Mucosa of stomach (tissue), 1 donor: ENCODE measurements around the gene PRPF40A.

Experiments
- H3K27me3 ChIP-seq: one replicate; pipeline ENCODE4 v1.7.0; 2013; ENCODE audit warnings: mild to moderate bottlenecking, low read length; ENCODE audit not compliant: control insufficient read depth, insufficient read depth
- H3K36me3 ChIP-seq: one replicate; pipeline ENCODE4 v1.7.0; 2013; ENCODE audit warnings: low read length; ENCODE audit not compliant: control insufficient read depth, insufficient read depth
- H3K4me1 ChIP-seq: one replicate; pipeline ENCODE4 v1.7.0; 2013; ENCODE audit warnings: mild to moderate bottlenecking, low read length; ENCODE audit not compliant: control insufficient read depth, insufficient read depth
- H3K4me3 ChIP-seq: one replicate; pipeline ENCODE4 v1.7.0; 2013; ENCODE audit warnings: low read length
- H3K9ac ChIP-seq: one replicate; pipeline ENCODE4 v1.7.0; 2013; ENCODE audit warnings: mild to moderate bottlenecking, low read length, moderate library complexity
- H3K9me3 ChIP-seq: one replicate; pipeline ENCODE4 v1.7.0; 2013; ENCODE audit warnings: mild to moderate bottlenecking, low read length, moderate library complexity; ENCODE audit not compliant: control insufficient read depth
- donor health status: Pancreatic carcinoma.

Gene PRPF40A

GRCh38 chr2:152676461-152676860, 40.8 kb downstream of the PRPF40A start:
- Histone ChIP-seq H3K36me3 (no peaks in the 10 kb centered on the region), H3K4me3 (no peak overlapping the region), H3K27me3 (no peaks in the 10 kb centered on the region), H3K9ac (no peak overlapping the region), H3K9me3 (no peaks in the 10 kb centered on the region), H3K4me1 (no peaks in the 10 kb centered on the region)

- H3K36me3 ChIP-seq = peaks cover 6% of the 10 kb centered on the region
- no peak overlapping the region for H3K9ac ChIP-seq
- no peak overlapping the region for H3K4me3 ChIP-seq
- H3K27me3 ChIP-seq = no peaks in the 10 kb centered on the region
- no peaks in the 10 kb centered on the region for H3K9me3 ChIP-seq
- H3K4me1 ChIP-seq = no peaks in the 10 kb centered on the region
Measured at GRCh38 chr2:152674334-152674733, 42.9 kb downstream of the PRPF40A start.

GRCh38 chr2:152664725-152665124, 52.5 kb downstream of the PRPF40A start:
- Histone ChIP-seq H3K36me3 (no peaks in the 10 kb centered on the region), H3K4me1 (no peaks in the 10 kb centered on the region)

GRCh38 chr2:152661076-152661475, 56.2 kb downstream of the PRPF40A start:
- H3K4me3 ChIP-seq = no peak overlapping the region
- H3K9me3 ChIP-seq = no peaks in the 10 kb centered on the region
- H3K36me3 ChIP-seq = no peaks in the 10 kb centered on the region
- H3K9ac ChIP-seq = no peak overlapping the region
- H3K4me1 ChIP-seq = no peaks in the 10 kb centered on the region
- no peaks in the 10 kb centered on the region for H3K27me3 ChIP-seq

More at GRCh38 chr2:152664725-152665124, 52.5 kb downstream of the PRPF40A start:
- Histone ChIP-seq H3K9ac (no peak overlapping the region), H3K4me3 (no peak overlapping the region), H3K9me3 (no peaks in the 10 kb centered on the region), H3K27me3 (no peaks in the 10 kb centered on the region)

GRCh38 chr2:152658221-152658620, 59.0 kb downstream of the PRPF40A start:
- no peaks in the 10 kb centered on the region for H3K36me3 ChIP-seq
- H3K4me1 ChIP-seq = no peaks in the 10 kb centered on the region
- no peak overlapping the region for H3K9ac ChIP-seq
- H3K4me3 ChIP-seq = no peak overlapping the region
- H3K9me3 ChIP-seq = no peaks in the 10 kb centered on the region
- no peaks in the 10 kb centered on the region for H3K27me3 ChIP-seq

- no peaks in the 10 kb centered on the region for H3K27me3 ChIP-seq
- no peak overlapping the region for H3K9ac ChIP-seq
- no peaks in the 10 kb centered on the region for H3K36me3 ChIP-seq
- no peaks in the 10 kb centered on the region for H3K9me3 ChIP-seq
- H3K4me3 ChIP-seq = no peak overlapping the region
- H3K4me1 ChIP-seq = no peaks in the 10 kb centered on the region
Measured at GRCh38 chr2:152657043-152657442, 60.2 kb downstream of the PRPF40A start.

- Histone ChIP-seq H3K9ac (no peak overlapping the region), H3K4me3 (no peak overlapping the region), H3K4me1 (no peaks in the 10 kb centered on the region), H3K36me3 (no peaks in the 10 kb centered on the region), H3K27me3 (no peaks in the 10 kb centered on the region), H3K9me3 (no peaks in the 10 kb centered on the region)
Measured at GRCh38 chr2:152655880-152656279, 61.4 kb downstream of the PRPF40A start.

- Histone ChIP-seq H3K9me3 (no peaks in the 10 kb centered on the region), H3K4me1 (peaks cover 11% of the 10 kb centered on the region), H3K36me3 (no peaks in the 10 kb centered on the region), H3K4me3 (no peak overlapping the region), H3K9ac (no peak overlapping the region), H3K27me3 (no peaks in the 10 kb centered on the region)
Measured at GRCh38 chr2:152651834-152652233, 65.4 kb downstream of the PRPF40A start.

- peaks cover 15% of the 10 kb centered on the region for H3K4me1 ChIP-seq
- no peak overlapping the region for H3K9ac ChIP-seq
- no peaks in the 10 kb centered on the region for H3K27me3 ChIP-seq
- H3K9me3 ChIP-seq = no peaks in the 10 kb centered on the region
- no peak overlapping the region for H3K4me3 ChIP-seq
- no peaks in the 10 kb centered on the region for H3K36me3 ChIP-seq
Measured at GRCh38 chr2:152650768-152651371, 66.4 kb downstream of the PRPF40A start.

GRCh38 chr2:152649997-152650396, 67.3 kb downstream of the PRPF40A start:
- no peak overlapping the region for H3K9ac ChIP-seq

GRCh38 chr2:152648336-152648735, 68.9 kb downstream of the PRPF40A start:
- Histone ChIP-seq H3K4me1 (peaks cover 15% of the 10 kb centered on the region), H3K27me3 (no peaks in the 10 kb centered on the region), H3K4me3 (no peak overlapping the region), H3K9ac (no peak overlapping the region), H3K36me3 (no peaks in the 10 kb centered on the region), H3K9me3 (no peaks in the 10 kb centered on the region)

More at GRCh38 chr2:152649997-152650396, 67.3 kb downstream of the PRPF40A start:
- no peaks in the 10 kb centered on the region for H3K9me3 ChIP-seq
- no peaks in the 10 kb centered on the region for H3K36me3 ChIP-seq
- H3K4me3 ChIP-seq = no peak overlapping the region
- peaks cover 15% of the 10 kb centered on the region for H3K4me1 ChIP-seq
- H3K27me3 ChIP-seq = no peaks in the 10 kb centered on the region

- Histone ChIP-seq H3K4me1 (peaks cover 15% of the 10 kb centered on the region), H3K9ac (no peak overlapping the region), H3K4me3 (no peak overlapping the region), H3K27me3 (no peaks in the 10 kb centered on the region), H3K36me3 (no peaks in the 10 kb centered on the region), H3K9me3 (no peaks in the 10 kb centered on the region)
Measured at GRCh38 chr2:152647552-152647951, 69.7 kb downstream of the PRPF40A start.

- Histone ChIP-seq H3K9ac (no peak overlapping the region), H3K27me3 (no peaks in the 10 kb centered on the region), H3K36me3 (no peaks in the 10 kb centered on the region), H3K9me3 (no peaks in the 10 kb centered on the region), H3K4me1 (peaks cover 15% of the 10 kb centered on the region), H3K4me3 (no peak overlapping the region)
Measured at GRCh38 chr2:152646775-152647174, 70.5 kb downstream of the PRPF40A start.
